H9 (cell line): ENCODE measurements around the gene USP40. TPM values are rescaled to one million over a fixed set of nuclear protein-coding genes. Genes with fewer than 3 reads are reported as not detected.

Experiments used
- DNase-seq: peaks from one replicate; pipeline ENCODE4 v3.0.0-alpha.2; 2017
- H2AFZ ChIP-seq: one replicate; pipeline ENCODE4 v1.6.1; 2013; ENCODE audit warnings: mild to moderate bottlenecking, low read length, control low read depth, moderate library complexity
- H2AK5ac ChIP-seq: 2 replicates; pipeline ENCODE4 v1.6.1; 2013; ENCODE audit warnings: low read length, control low read depth, mixed read lengths; ENCODE audit not compliant: insufficient read length
- H2BK120ac ChIP-seq: one replicate; pipeline ENCODE4 v1.6.1; 2013; ENCODE audit warnings: low read depth, mild to moderate bottlenecking, low read length, control low read depth, inconsistent platforms; ENCODE audit not compliant: poor library complexity, severe bottlenecking
- H2BK12ac ChIP-seq: 2 replicates; pipeline ENCODE4 v1.6.1; 2013; ENCODE audit warnings: low read length, control low read depth, mixed read lengths, low read depth; ENCODE audit not compliant: insufficient read length
- H2BK15ac ChIP-seq: 2 replicates; pipeline ENCODE4 v1.6.1; 2013; ENCODE audit warnings: low read depth, low read length, control low read depth
- H2BK20ac ChIP-seq: one replicate; pipeline ENCODE4 v1.6.1; 2013; ENCODE audit warnings: low read depth, mild to moderate bottlenecking, low read length, control low read depth, inconsistent platforms; ENCODE audit not compliant: poor library complexity, severe bottlenecking
- H2BK5ac ChIP-seq: 2 replicates; pipeline ENCODE4 v1.6.1; 2013; ENCODE audit warnings: low read length, control low read depth, mixed read lengths; ENCODE audit not compliant: insufficient read length
- H3K14ac ChIP-seq: 2 replicates; pipeline ENCODE4 v1.6.1; 2013; ENCODE audit warnings: low read length, control low read depth; ENCODE audit not compliant: insufficient read depth
- H3K18ac ChIP-seq: 2 replicates; pipeline ENCODE4 v1.6.1; 2013; ENCODE audit warnings: low read depth, mild to moderate bottlenecking, mixed read lengths, low read length, control low read depth; ENCODE audit not compliant: insufficient read length
- H3K23ac ChIP-seq: 2 replicates; pipeline ENCODE4 v1.6.1; 2013; ENCODE audit warnings: low read length, control low read depth, mixed read lengths, low read depth; ENCODE audit not compliant: insufficient read length
- H3K23me2 ChIP-seq: 2 replicates; pipeline ENCODE4 v1.6.1; 2013; ENCODE audit warnings: low read depth, mild to moderate bottlenecking, mixed read lengths, low read length, control low read depth; ENCODE audit not compliant: insufficient read length, poor library complexity, severe bottlenecking
- H3K27ac ChIP-seq: 2 replicates; pipeline ENCODE4 v1.5.1; 2013; ENCODE audit warnings: low read length, control low read depth, mixed read lengths, low read depth; ENCODE audit not compliant: insufficient read length
- H3K27me3 ChIP-seq: 2 replicates; pipeline ENCODE4 v1.6.1; 2013; ENCODE audit warnings: low read length, control low read depth, inconsistent platforms; ENCODE audit not compliant: insufficient read depth
- H3K4ac ChIP-seq: 2 replicates; pipeline ENCODE4 v1.6.1; 2013; ENCODE audit warnings: low read depth, mild to moderate bottlenecking, control low read depth, inconsistent platforms, low read length, moderate library complexity
- H3K4me1 ChIP-seq: 2 replicates; pipeline ENCODE4 v1.6.1; 2013; ENCODE audit warnings: low read length, control low read depth, inconsistent platforms; ENCODE audit not compliant: insufficient read depth
- H3K4me2 ChIP-seq: 2 replicates; pipeline ENCODE4 v1.6.1; 2013; ENCODE audit warnings: low read length, control low read depth, mixed read lengths; ENCODE audit not compliant: insufficient read length, insufficient read depth
- H3K56ac ChIP-seq: 2 replicates; pipeline ENCODE4 v1.6.1; 2013; ENCODE audit warnings: low read depth, mild to moderate bottlenecking, mixed read lengths, low read length, control low read depth; ENCODE audit not compliant: insufficient read length
- H3K79me1 ChIP-seq: 2 replicates; pipeline ENCODE4 v1.6.1; 2013; ENCODE audit warnings: low read depth, mild to moderate bottlenecking, moderate library complexity, low read length, control low read depth, inconsistent platforms; ENCODE audit not compliant: insufficient read depth, poor library complexity, severe bottlenecking
- H3K79me2 ChIP-seq: 2 replicates; pipeline ENCODE4 v1.6.1; 2013; ENCODE audit warnings: low read length, control low read depth, inconsistent platforms; ENCODE audit not compliant: insufficient read depth
- H3K9ac ChIP-seq: 2 replicates; pipeline ENCODE4 v1.6.1; 2013; ENCODE audit warnings: low read length, control low read depth, mixed read lengths; ENCODE audit not compliant: insufficient read length; ENCODE audit errors: extremely low read depth
- H3K9me3 ChIP-seq: one replicate; pipeline ENCODE4 v1.6.1; 2013; ENCODE audit warnings: low read depth, low read length, inconsistent platforms; ENCODE audit not compliant: control insufficient read depth
- H3T11ph ChIP-seq: one replicate; pipeline ENCODE4 v1.6.1; 2013; ENCODE audit warnings: mild to moderate bottlenecking, low read length, control low read depth, inconsistent platforms
- H4K20me1 ChIP-seq: one replicate; pipeline ENCODE4 v1.6.1; 2013; ENCODE audit not compliant: control insufficient read depth, insufficient read length, insufficient read depth
- H4K5ac ChIP-seq: 2 replicates; pipeline ENCODE4 v1.6.1; 2013; ENCODE audit warnings: low read depth, mild to moderate bottlenecking, mixed read lengths, low read length, control low read depth; ENCODE audit not compliant: insufficient read length
- H4K8ac ChIP-seq: replicated peaks from 2 replicates; pipeline ENCODE4 v1.6.1; 2013; ENCODE audit warnings: low read length, control low read depth, mixed read lengths, low read depth; ENCODE audit not compliant: insufficient read length
- H4K91ac ChIP-seq: 2 replicates; pipeline ENCODE4 v1.6.1; 2013; ENCODE audit warnings: low read depth, mild to moderate bottlenecking, moderate library complexity, mixed read lengths, low read length, control low read depth; ENCODE audit not compliant: insufficient read length
- H3K27ac Mint-ChIP-seq, 3 experiments: 2 replicates in 2 of 3; 3 replicates in 1 of 3; pipeline ENCODE4 v1.8.0; 2020 to 2021; ENCODE audit warnings: mixed read lengths in 3 of 3, mild to moderate bottlenecking in 1 of 3, moderate library complexity in 1 of 3
- H3K27me3 Mint-ChIP-seq: 2 replicates; pipeline ENCODE4 v1.8.0; 2021; ENCODE audit warnings: low read depth, mild to moderate bottlenecking, moderate library complexity, mixed read lengths
- H3K36me3 Mint-ChIP-seq, 3 experiments: 2 replicates in 2 of 3; 3 replicates in 1 of 3; pipeline ENCODE4 v1.8.0; 2020 to 2021; ENCODE audit warnings: low read depth in 3 of 3, mixed read lengths in 3 of 3; ENCODE audit not compliant: insufficient read depth in 1 of 3
- H3K4me1 Mint-ChIP-seq, 2 experiments: 2 replicates each; pipeline ENCODE4 v1.8.0; 2020; ENCODE audit warnings: mixed read lengths in 2 of 2
- H3K4me3 Mint-ChIP-seq, 2 experiments: 2 replicates in 1 of 2; 3 replicates in 1 of 2; pipeline ENCODE4 v1.8.0; 2020 to 2021; ENCODE audit warnings: mild to moderate bottlenecking in 2 of 2, mixed read lengths in 2 of 2, moderate library complexity in 1 of 2
- H3K9me3 Mint-ChIP-seq, 2 experiments: 2 replicates in 1 of 2; 3 replicates in 1 of 2; pipeline ENCODE4 v1.8.0; 2020; ENCODE audit warnings: mild to moderate bottlenecking in 2 of 2, mixed read lengths in 2 of 2, moderate library complexity in 1 of 2
- CTCF ChIP-seq: fragments of 200-600 bp; sonication (generic); conservative IDR thresholded peaks from 3 replicates; pipeline ENCODE4 v1.8.0; 2021; ENCODE audit warnings: antibody characterized with exemption, mild to moderate bottlenecking
- WGBS: extraction: QIAGEN DNeasy Blood & Tissue Kit; methylation state at CpG from one replicate; pipeline ENCODE4 v1.1.7; 2013; ENCODE audit warnings: missing lambda C conversion rate, low lambda C conversion rate, mixed read lengths; ENCODE audit not compliant: insufficient read length; ENCODE audit errors: extremely low coverage; 5-methylcytosine and 5-hydroxymethylcytosine counted together
- total RNA-seq: library from RNA; stranded (reverse); gene quantifications from 2 replicates; pipeline ENCODE4 v1.2.1, GENCODE V29; 2021

Gene USP40
- total RNA-seq, 1 experiment from 2014 or later: 7.5 TPM

DNA sequence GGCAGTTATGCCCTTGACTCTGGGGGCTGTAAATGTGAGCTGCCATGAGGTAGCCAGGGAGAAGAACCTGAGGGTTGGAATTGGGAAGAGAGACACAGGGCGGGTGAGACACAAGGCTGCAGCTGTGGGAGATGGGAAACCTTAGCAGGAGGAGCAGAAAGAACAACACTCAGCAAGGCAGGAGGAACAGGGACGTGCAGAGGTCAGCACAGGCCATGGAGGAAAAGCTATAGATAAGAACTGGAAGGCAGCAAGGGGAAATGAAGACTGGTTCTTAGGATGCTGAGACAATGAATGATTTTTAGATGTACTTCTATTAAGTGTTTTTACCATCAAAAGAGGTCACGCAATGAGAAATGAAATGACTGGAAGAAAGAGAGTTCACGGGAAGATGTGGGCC is 80.2 kb downstream of the USP40 start:
- Mint-ChIP-seq H3K36me3 (peaks cover 25 to 37% (median 32%) of the 10 kb centered on the region in 3 experiments), H3K4me1 (no peaks in the 10 kb centered on the region), H3K27me3 (no peaks in the 10 kb centered on the region), H3K9me3 (peaks cover 12 to 19% of the 10 kb centered on the region in 2 experiments), H3K27ac (peak overlapping the region in 1 of 3 experiments; percentile 22; a peak in 4 of 7 replicates), H3K4me3 (no peak overlapping the region)
- H3K18ac ChIP-seq: no peak overlapping the region
- H3K56ac ChIP-seq: no peak overlapping the region
- H4K8ac ChIP-seq: no peak overlapping the region
- no peak overlapping the region for H4K91ac ChIP-seq
- no peak overlapping the region for H2BK120ac ChIP-seq
- no peak overlapping the region for H2BK20ac ChIP-seq
- no peak overlapping the region for H2BK12ac ChIP-seq
- H4K20me1 ChIP-seq: no peaks in the 10 kb centered on the region
- TF ChIP-seq CTCF: no peak
- H4K5ac ChIP-seq: no peak overlapping the region
- H3K79me2 ChIP-seq: no peaks in the 10 kb centered on the region
- H3K14ac ChIP-seq: no peak overlapping the region; the same call in 1 of the 2 replicates
- no peak overlapping the region for H2BK5ac ChIP-seq
- H3K27ac ChIP-seq: no peak overlapping the region
- no peak overlapping the region for H3T11ph ChIP-seq
- H3K9me3 ChIP-seq: no peaks in the 10 kb centered on the region
- H3K4ac ChIP-seq: no peak overlapping the region
- no CpG with 5 or more reads among the region's 4 CpGs for WGBS
- H3K9ac ChIP-seq: no peak overlapping the region
- no peaks in the 10 kb centered on the region for H3K4me1 ChIP-seq
- no peak overlapping the region for H2AFZ ChIP-seq
- H3K23me2 ChIP-seq: no peaks in the 10 kb centered on the region
- DNase-seq: no peak
- H2AK5ac ChIP-seq: no peak overlapping the region
- no peak overlapping the region for H3K4me2 ChIP-seq
- no peak overlapping the region for H2BK15ac ChIP-seq
- H3K23ac ChIP-seq: no peak overlapping the region
- H3K79me1 ChIP-seq: no peaks in the 10 kb centered on the region
- no peaks in the 10 kb centered on the region for H3K27me3 ChIP-seq
